Mucosa of descending colon (tissue), 3 donors: ENCODE results near the gene PRKAR1B. TPM values are rescaled to one million over a fixed set of nuclear protein-coding genes. Genes with fewer than 3 reads are reported as not detected.

Experiments
- ATAC-seq: fragments of 200-7000 bp; cut with Tn5 transposase; one replicate; pipeline ENCODE4 v1.9.1; 2020; ENCODE audit warnings: mild to moderate bottlenecking, moderate library complexity
- DNase-seq, 3 donors: peaks; one replicate each; pipeline ENCODE4 v3.0.0-alpha.2; 2020
- H3K36me3 ChIP-seq: fragments of 200-600 bp; one replicate; pipeline ENCODE4 v1.8.0; 2021; ENCODE audit warnings: low read depth, mild to moderate bottlenecking
- H3K4me1 ChIP-seq: fragments of 200-600 bp; one replicate; pipeline ENCODE4 v1.8.0; 2021; ENCODE audit warnings: low read depth, mild to moderate bottlenecking
- H3K4me3 ChIP-seq: fragments of 200-600 bp; one replicate; pipeline ENCODE4 v1.8.0; 2021; ENCODE audit warnings: mild to moderate bottlenecking
- H3K9me3 ChIP-seq: fragments of 200-600 bp; one replicate; pipeline ENCODE4 v1.8.0; 2021; ENCODE audit warnings: mild to moderate bottlenecking
- CTCF ChIP-seq: fragments of 200-600 bp; IDR thresholded peaks from one replicate; pipeline ENCODE4 v1.8.0; 2022; ENCODE audit warnings: antibody characterized with exemption, mild to moderate bottlenecking
- intact Hi-C, 2 donors: fragments of 100-400 bp; cut with DNase I in 1 of 2; cut with micrococcal nuclease in 1 of 2; formaldehyde crosslinking; loops; one replicate each; pipeline versions ENCODE4 v1.11.0 to v1.11.1; 2022; cut with DNase I, micrococcal nuclease
- total RNA-seq, 3 donors: library from RNA; stranded (reverse); fragmentation: NEBNext Ultra II Directional in 2 of 3; extraction: Animal tissue kit (Norgen Biotek cat#: 25700) in 2 of 3; gene quantifications; one replicate each; pipeline versions ENCODE4 v1.2.1 to v1.2.4, GENCODE V29; 2021 to 2023
- donor health status: DM: no; HTN: no; CAD: no; lungs with moderate emphysema.
- donor health status: DM: no; HTN: no; CAD: no.
- donor health status: DM: no; HTN: yes; CAD: no.

PRKAR1B gene
- total RNA-seq, 3 donors from 2014 or later = 10.1 to 24.5 (median 24.4) TPM

GRCh38 chr7:549066-549890 is 177.8 kb downstream of the PRKAR1B start:
- no peak overlapping the region for H3K4me3 ChIP-seq
- DNase-seq (peak in 1 of 3 donors; percentile 44), ATAC-seq (no peak)
- H3K9me3 ChIP-seq = no peaks in the 10 kb centered on the region
- H3K36me3 ChIP-seq = no peaks in the 10 kb centered on the region
- no peaks in the 10 kb centered on the region for H3K4me1 ChIP-seq
- intact Hi-C loops = no loop called here
- no peak for TF ChIP-seq CTCF

DNA sequence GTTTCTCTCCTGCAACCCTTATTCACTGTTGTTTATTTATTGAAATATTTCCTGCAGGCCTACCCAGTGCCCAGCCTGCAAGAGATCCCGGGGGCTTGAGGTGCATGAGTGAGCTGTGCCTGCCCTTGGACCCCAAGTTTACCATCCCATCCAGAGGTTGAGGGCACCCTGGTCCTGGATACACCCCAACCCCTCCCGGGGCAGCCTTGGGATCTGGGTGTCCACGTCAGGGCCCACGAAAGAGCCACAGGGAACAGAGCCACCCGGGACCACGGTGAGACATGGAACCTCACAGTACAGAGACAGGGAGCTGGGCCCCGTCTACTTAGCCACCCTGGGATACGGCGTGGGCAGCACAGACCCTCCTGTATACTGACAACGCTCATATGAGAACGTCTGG is 178.7 kb downstream of the PRKAR1B start:
- ATAC-seq (no peak), DNase-seq (peak in 1 of 3 donors; percentile 18)
- intact Hi-C loops = no loop called here
- H3K4me1 ChIP-seq = no peaks in the 10 kb centered on the region
- no peaks in the 10 kb centered on the region for H3K36me3 ChIP-seq
- no peak for TF ChIP-seq CTCF
- no peaks in the 10 kb centered on the region for H3K9me3 ChIP-seq
- no peak overlapping the region for H3K4me3 ChIP-seq

DNA sequence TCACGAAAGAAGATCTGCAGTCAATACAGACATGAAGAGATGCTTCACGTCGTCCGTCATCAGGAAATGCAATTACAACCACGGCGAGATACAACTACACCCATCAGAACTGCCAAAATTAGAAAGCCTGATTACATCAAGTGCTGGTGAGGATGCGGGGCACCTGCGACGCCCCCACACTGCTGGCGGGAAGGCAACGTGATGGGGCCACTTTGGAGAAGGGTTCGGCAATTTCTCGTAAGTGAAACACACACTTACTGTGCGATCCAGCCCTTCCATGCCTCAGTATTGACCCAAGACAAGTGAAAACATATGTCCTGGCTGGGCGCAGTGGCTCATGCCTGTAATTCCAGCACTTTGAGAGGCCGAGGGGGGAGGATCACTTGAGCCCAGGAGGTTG is 181.6 kb downstream of the PRKAR1B start:
- H3K36me3 ChIP-seq = no peaks in the 10 kb centered on the region
- no peaks in the 10 kb centered on the region for H3K9me3 ChIP-seq
- H3K4me3 ChIP-seq = no peak overlapping the region
- intact Hi-C loops = no loop called here
- ATAC-seq (no peak), DNase-seq (peak in 2 of 3 donors; percentile 7 to 22)
- TF ChIP-seq CTCF = no peak
- no peaks in the 10 kb centered on the region for H3K4me1 ChIP-seq

DNA sequence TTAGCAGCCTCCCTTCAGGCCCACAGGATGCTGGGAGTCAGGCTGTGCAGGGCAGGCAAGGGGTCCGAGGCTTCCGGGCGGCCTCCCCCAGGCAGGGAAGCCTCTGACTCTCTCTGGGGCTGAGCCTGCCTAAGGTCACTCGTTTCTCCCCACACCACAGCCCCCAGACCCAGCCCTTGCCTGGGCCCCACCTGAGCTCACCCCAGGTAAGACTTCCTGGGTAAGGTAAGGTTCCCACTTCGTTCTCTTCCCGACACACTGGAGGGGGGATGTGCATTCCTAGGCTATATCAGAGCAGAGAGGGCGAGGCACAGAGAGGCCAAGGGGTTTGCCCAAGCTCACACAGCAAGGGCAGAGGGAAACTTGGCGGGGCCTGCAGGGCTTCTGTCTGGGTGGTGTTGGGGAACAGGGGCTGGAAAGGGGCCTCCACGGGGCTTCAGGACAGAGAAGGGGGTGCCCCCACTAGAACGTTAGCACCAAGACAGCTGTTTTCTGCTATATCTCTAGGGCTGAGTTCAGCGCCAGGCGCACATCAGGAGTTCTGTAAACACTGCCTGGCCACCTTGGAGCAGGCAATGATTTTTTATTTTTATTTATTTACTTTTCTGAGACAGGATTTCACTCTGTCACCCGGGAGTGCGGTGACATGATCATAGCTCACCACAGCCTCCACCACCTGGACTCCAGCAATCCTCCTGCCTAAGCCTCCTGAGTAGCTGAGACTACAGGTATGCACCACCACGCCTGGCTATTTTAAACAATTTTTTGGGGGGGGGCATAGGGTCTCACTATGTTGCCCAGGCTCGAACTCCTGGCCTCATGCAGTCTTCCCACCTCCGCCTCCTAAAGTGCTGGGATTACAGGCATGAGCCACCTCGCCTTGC is 182.5 kb downstream of the PRKAR1B start:
- Histone ChIP-seq H3K9me3 (no peaks in the 10 kb centered on the region), H3K4me3 (no peak overlapping the region), H3K36me3 (no peaks in the 10 kb centered on the region), H3K4me1 (peaks cover 4% of the 10 kb centered on the region)
- DNase-seq (peak in 2 of 3 donors; percentile 22 to 36), ATAC-seq (no peak)
- intact Hi-C loops = no loop called here
- TF ChIP-seq CTCF = no peak

- no peak overlapping the region for H3K4me3 ChIP-seq
- ATAC-seq (no peak), DNase-seq (peak in 1 of 3 donors; percentile 43)
- H3K9me3 ChIP-seq = no peaks in the 10 kb centered on the region
- TF ChIP-seq CTCF = no peak
- no peaks in the 10 kb centered on the region for H3K36me3 ChIP-seq
- peaks cover 9% of the 10 kb centered on the region for H3K4me1 ChIP-seq
- intact Hi-C loops = no loop called here
Observed at GRCh38 chr7:543501-544337, 183.4 kb downstream of the PRKAR1B start.
